NT2/D1 (cell line): ENCODE measurements around the gene TMEM203.

Experiments
- SUZ12 ChIP-seq: IDR thresholded peaks from 2 replicates; pipeline ENCODE4 v1.6.1; 2011; ENCODE audit not compliant: insufficient read length, insufficient read depth; ENCODE audit errors: extremely low read depth
- YY1 ChIP-seq: IDR thresholded peaks from 2 replicates; pipeline ENCODE4 v1.6.1; 2011; ENCODE audit not compliant: insufficient read length, insufficient read depth
- ZNF274 ChIP-seq: IDR thresholded peaks from 2 replicates; pipeline ENCODE4 v1.6.1; 2011; ENCODE audit warnings: mild to moderate bottlenecking, low read depth, low read length

- TF ChIP-seq SUZ12: peak; percentile 44
- no peak for TF ChIP-seq YY1
- TF ChIP-seq ZNF274: no peak
Measured at GRCh38 chr9:137167747-137168572, 37.5 kb downstream of the TMEM203 start.
